H1 (cell line): ENCODE results near the gene RPL31. TPM values are rescaled to one million over a fixed set of nuclear protein-coding genes. Genes with fewer than 3 reads are reported as not detected.

Experiments
- JUN ChIP-seq: IDR thresholded peaks from 2 replicates; pipeline ENCODE4 v1.6.1; 2011; ENCODE audit warnings: low read depth, mild to moderate bottlenecking, improper control_type of control experiment, low read length
- NANOG ChIP-seq: IDR thresholded peaks from 2 replicates; pipeline ENCODE4 v1.6.1; 2011; ENCODE audit warnings: low read length, low read depth, mild to moderate bottlenecking, inconsistent platforms; ENCODE audit not compliant: insufficient read depth, poor library complexity, severe bottlenecking
- TAF7 ChIP-seq: optimal IDR thresholded peaks from 2 replicates; pipeline ENCODE3; 2011; ENCODE audit warnings: low read depth, mild to moderate bottlenecking, inconsistent platforms, low read length, moderate library complexity, borderline replicate concordance
- TEAD4 ChIP-seq: IDR thresholded peaks from 2 replicates; pipeline ENCODE4 v1.6.1; 2012; ENCODE audit warnings: low read depth, low read length, inconsistent platforms, mixed read lengths
- polyA plus RNA-seq, 7 experiments: library from polyadenylated mRNA; depleted of rRNA in 3 of 7; stranded (reverse) in 5 of 7; unstranded in 2 of 7; fragments of >200 nt in 5 of 7; fragments of 200-250 nt in 2 of 7; gene quantifications; 1 replicate in 5 of 7; 2 replicates in 1 of 7; 4 replicates in 1 of 7; pipeline versions ENCODE4 v1.2.1 to v1.2.3, GENCODE V29; 2011 to 2013; ENCODE audit warnings: missing spikeins in 2 of 7, mixed read lengths in 2 of 7
- total RNA-seq: library from RNA; stranded (reverse); fragmentation: NEBNext Ultra II Directional; extraction: Animal tissue kit (Norgen Biotek cat#: 25700); gene quantifications from 2 replicates; pipeline ENCODE4 v1.2.1, GENCODE V29; 2021

Gene RPL31
- total and polyA plus RNA-seq, 2 of the 8 experiments (the other 6 are each of a cell fraction or from before 2014, with no cell fraction given), result 1,463 to 1,722 TPM

DNA sequence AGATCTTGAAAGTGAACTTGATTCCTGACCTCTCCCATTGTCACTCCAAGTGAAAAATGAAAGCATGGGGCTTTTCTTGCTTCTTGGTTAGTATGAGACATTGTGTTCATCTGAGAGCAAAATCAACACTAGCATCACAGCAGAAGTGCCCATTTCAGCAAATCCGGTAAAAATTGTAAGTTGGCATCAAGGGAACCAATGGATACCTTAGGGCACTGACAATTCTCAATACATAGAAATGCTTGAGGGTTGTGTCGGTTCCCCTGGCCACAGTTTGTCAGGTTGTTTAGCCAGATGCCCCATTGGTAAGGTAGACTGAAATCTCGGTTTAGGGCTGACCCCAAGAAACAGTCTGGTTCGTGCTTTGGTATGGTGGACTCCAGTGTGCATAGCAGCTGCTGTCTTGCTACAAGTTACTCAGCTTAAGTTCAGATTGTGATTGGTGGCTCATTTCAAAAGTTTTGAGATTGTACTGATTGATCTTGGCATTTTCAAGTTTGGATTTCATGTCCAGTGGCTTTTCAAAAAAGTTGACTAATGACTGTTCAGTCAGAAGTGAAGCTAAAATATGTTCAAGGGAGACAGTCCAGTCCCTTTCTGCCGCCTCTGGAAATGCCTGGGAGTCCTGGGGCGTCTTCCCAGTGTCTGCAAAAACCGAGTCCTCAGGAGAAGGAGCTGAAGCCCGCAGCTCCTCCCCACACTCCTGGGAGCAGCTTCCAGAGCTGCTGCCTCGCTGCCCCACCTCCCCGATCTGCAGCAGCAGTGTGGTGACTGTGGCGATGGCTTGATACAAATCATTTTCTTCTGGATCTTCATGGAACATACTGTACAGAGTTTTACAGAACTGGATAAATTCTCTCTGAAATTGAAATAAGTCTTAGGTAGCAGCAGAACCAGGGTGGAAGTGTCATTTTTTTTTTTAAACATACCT lies 5.6 kb downstream of the RPL31 start (continued):
- no peak for TF ChIP-seq NANOG
- TF ChIP-seq JUN, result no peak
- no peak for TF ChIP-seq TEAD4
- peak; percentile 54 for TF ChIP-seq TAF7
